ENCODE measurements around the gene TPD52L1.

TPD52L1 gene

DNA sequence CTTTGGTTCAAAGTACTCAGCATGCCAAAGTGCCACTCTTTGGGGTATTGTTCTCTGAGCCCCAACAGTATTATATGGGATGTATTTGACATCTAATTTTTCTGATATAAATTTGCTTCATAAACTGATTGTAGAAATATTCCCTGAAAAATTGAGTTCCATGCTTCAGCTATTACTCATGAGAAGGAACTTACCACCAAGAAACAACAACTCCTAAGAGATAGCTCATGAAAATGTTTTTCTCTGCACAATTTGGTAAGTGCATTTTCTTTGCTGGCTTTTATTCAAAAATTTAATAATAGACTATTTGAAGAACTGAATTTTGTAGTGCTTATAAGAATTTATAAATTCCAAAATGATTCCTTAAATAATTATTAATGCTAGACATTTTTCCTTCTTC, 12.8 kb upstream of the TPD52L1 start:
- Histone ChIP-seq H3K27me3 (no peaks in the 10 kb centered on the region), H3K27ac (no peak overlapping the region), H3K36me3 (no peaks in the 10 kb centered on the region), H3K9me3 (no peaks in the 10 kb centered on the region), H3K4me3 (ENCODE audit: low read depth in 1 of 2, low read length in 1 of 2) (no peak overlapping the region), H3K4me1 (ENCODE audit: control insufficient read depth in 1 of 2, insufficient read depth in 1 of 2, low read depth in 1 of 2, low read length in 1 of 2) (no peaks in the 10 kb centered on the region)
- TF ChIP-seq, protein P1, sequence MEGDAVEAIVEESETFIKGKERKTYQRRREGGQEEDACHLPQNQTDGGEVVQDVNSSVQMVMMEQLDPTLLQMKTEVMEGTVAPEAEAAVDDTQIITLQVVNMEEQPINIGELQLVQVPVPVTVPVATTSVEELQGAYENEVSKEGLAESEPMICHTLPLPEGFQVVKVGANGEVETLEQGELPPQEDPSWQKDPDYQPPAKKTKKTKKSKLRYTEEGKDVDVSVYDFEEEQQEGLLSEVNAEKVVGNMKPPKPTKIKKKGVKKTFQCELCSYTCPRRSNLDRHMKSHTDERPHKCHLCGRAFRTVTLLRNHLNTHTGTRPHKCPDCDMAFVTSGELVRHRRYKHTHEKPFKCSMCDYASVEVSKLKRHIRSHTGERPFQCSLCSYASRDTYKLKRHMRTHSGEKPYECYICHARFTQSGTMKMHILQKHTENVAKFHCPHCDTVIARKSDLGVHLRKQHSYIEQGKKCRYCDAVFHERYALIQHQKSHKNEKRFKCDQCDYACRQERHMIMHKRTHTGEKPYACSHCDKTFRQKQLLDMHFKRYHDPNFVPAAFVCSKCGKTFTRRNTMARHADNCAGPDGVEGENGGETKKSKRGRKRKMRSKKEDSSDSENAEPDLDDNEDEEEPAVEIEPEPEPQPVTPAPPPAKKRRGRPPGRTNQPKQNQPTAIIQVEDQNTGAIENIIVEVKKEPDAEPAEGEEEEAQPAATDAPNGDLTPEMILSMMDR (IDR thresholded peaks at IDR 0.05) = no peak

DNA sequence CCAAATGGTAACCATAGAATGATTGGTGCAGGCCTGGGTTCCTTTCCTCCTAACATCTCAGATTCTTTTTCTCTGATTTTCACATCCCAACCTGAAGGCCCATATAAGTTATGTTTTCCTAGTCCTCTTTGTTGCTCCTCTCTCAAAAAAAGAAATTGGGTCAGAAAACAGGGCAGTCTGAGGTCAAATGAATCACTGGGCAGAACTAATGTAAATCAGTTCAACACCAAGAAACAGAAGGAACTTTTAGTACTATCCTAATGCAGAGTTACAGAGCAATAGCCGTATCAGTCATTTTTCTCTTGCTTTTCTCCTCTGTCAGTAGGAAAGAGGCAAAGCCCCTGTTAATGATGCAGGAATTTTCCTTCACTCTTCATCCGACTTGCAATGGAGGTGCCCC, 11.0 kb upstream of the TPD52L1 start:
- TF ChIP-seq, protein P1 (IDR thresholded peaks at IDR 0.05) = no peak
- Histone ChIP-seq H3K4me1 (ENCODE audit: control insufficient read depth in 1 of 2, insufficient read depth in 1 of 2, low read depth in 1 of 2, low read length in 1 of 2) (no peaks in the 10 kb centered on the region), H3K4me3 (ENCODE audit: low read depth in 1 of 2, low read length in 1 of 2) (no peak overlapping the region)

DNA sequence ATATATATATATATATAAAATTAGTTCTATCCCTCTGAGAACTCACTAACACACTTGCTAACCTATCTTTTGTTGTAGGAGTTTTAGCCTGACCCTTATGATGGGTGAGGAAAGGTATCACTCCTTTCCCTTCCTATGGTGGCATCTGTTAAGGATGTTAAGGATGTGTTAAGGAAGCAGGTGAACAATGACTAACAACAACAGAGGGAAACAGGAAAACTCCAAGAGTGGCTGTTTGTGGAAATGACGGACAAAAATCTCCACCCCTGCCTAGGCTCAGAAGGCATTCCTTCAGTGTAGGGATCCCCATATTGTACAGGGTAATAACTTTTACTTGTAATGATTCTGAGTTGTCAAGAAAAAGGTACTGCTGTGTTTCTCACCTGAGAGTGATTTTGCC, 8.8 kb upstream of the TPD52L1 start:
- no peaks in the 10 kb centered on the region for H3K9me3 ChIP-seq
- peaks cover 26% of the 10 kb centered on the region for H3K27me3 ChIP-seq
- TF ChIP-seq, protein P1 (IDR thresholded peaks at IDR 0.05) = no peak
- no peaks in the 10 kb centered on the region for H3K4me1 ChIP-seq (ENCODE audit: control insufficient read depth in 1 of 2, insufficient read depth in 1 of 2, low read depth in 1 of 2, low read length in 1 of 2)
- H3K4me3 ChIP-seq (ENCODE audit: low read depth in 1 of 2, low read length in 1 of 2) = no peak overlapping the region
- H3K27ac ChIP-seq = no peak overlapping the region
- no peaks in the 10 kb centered on the region for H3K36me3 ChIP-seq

More for the DNA sequence above, 11.0 kb upstream of the TPD52L1 start:
- Histone ChIP-seq H3K27ac (no peak overlapping the region), H3K36me3 (no peaks in the 10 kb centered on the region), H3K27me3 (peaks cover 4% of the 10 kb centered on the region), H3K9me3 (no peaks in the 10 kb centered on the region)

DNA sequence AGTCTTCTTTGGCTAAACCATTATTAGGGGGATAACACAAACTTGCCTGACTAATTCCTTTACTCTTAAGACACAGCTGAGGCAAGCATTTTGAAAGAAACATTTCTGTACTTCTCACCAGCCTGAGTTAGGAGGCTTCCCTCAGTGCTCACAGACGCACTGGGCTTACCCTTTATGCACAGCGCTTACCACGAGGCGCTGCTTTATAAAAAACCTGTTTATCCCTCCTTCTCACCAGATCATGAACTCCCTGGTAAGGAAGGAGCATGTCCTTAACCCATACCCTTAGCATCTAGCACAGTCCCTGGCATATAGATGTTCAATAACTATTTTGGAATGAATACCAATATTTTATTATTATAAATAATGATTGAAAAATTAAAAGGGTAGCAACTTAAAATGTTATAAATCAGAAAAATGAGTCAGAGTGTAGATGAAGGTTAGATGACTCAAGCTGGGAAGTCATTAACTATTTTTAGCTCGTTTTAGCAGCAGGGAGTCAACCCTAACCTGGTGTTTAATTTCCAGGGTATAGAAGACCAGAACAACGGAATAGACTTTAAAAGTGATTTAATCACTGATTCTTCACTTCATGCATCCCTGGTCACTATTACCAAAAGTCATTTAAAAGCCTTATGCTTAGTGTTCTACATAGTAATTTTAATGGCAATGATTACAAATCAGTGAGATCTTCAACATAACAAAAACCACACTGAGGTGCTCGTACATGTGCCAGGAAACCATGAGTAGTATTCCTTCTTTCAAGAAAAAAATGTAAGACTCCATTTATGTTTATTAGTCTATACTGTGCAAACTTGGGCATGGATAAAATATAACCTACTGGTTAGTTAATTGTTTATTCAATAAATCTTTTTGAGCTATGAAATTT, 4.1 kb upstream of the TPD52L1 start:
- peaks cover 13 to 14% of the 10 kb centered on the region in 2 experiments for H3K4me1 ChIP-seq (ENCODE audit: control insufficient read depth in 1 of 2, insufficient read depth in 1 of 2, low read depth in 1 of 2, low read length in 1 of 2)
- TF ChIP-seq, protein P1 (IDR thresholded peaks at IDR 0.05) = no peak
- H3K4me3 ChIP-seq (ENCODE audit: low read depth in 1 of 2, low read length in 1 of 2) = no peak overlapping the region
- no peaks in the 10 kb centered on the region for H3K9me3 ChIP-seq
- H3K27me3 ChIP-seq = peaks cover 73% of the 10 kb centered on the region
- no peaks in the 10 kb centered on the region for H3K36me3 ChIP-seq
- no peak overlapping the region for H3K27ac ChIP-seq

DNA sequence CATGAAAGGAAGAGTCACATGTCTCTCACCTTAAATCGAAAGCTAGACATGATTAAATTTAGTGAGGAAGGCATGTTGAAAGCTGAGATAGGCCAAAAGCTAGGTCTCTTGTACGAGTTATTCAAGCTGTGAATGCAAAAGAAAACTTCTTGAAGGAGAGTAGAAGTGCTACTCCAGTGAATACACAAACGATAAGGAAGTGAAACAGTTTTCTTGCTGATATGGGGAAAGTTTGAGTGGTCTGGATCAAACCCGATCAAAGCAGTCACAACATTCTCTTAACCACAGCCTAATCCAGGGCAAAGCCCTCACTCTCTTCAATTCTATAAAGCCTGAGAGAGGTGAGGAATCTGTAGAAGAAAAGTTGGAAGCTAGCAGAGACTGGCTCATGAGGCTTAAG, 1.9 kb upstream of the TPD52L1 start:
- Histone ChIP-seq H3K4me3 (ENCODE audit: low read depth in 1 of 2, low read length in 1 of 2) (no peak overlapping the region), H3K4me1 (ENCODE audit: control insufficient read depth in 1 of 2, insufficient read depth in 1 of 2, low read depth in 1 of 2, low read length in 1 of 2) (peaks cover 15 to 16% of the 10 kb centered on the region in 2 experiments), H3K9me3 (no peaks in the 10 kb centered on the region), H3K27ac (no peak overlapping the region), H3K36me3 (no peaks in the 10 kb centered on the region), H3K27me3 (peaks cover 95% of the 10 kb centered on the region)
- TF ChIP-seq, protein P1 (IDR thresholded peaks at IDR 0.05) = no peak

Measured in neutrophil (primary cell).